Endothelial cell of umbilical vein (primary cell): Measurements from ENCODE around the gene SSUH2. TPM values are rescaled to one million over a fixed set of nuclear protein-coding genes. Genes with fewer than 3 reads are reported as not detected.

ENCODE experiments used
- BruUV-seq: library from RNA; stranded (reverse); fragments of 400-500 nt; replicated peaks from 2 replicates; lab custom pipeline; 2021; lab: Mats Ljungman, UMichigan
- CTCF ChIA-PET: fragments of 300-600, 350-600 bp; sonication (Branson Sonifier 250); formaldehyde crosslinking; loops from one replicate; lab custom pipeline; 2021; ENCODE audit warnings: antibody characterized with exemption, inconsistent platforms; lab: Charles Lee
- POLR2A ChIA-PET: fragments of 300-600, 350-600 bp; sonication (Branson Sonifier 250); formaldehyde crosslinking; loops from one replicate; lab custom pipeline; 2021; ENCODE audit warnings: antibody characterized with exemption, inconsistent platforms; lab: Charles Lee
- DNase-seq: peaks from one replicate; pipeline ENCODE4 v3.0.0-alpha.2; 2011; ENCODE audit warnings: low read depth, low spot score
- FAIRE-seq: peaks from 2 replicates; lab custom pipeline; 2011; peaks lifted over from hg19 to GRCh38; lab: Jason Lieb, UNC
- H2AFZ ChIP-seq: 2 replicates; pipeline ENCODE4 v1.6.0; 2012; ENCODE audit warnings: low read depth, low read length, control low read depth, inconsistent platforms
- H3K27ac ChIP-seq: 2 replicates; pipeline ENCODE4 v1.5.1; 2011; ENCODE audit warnings: low read depth, mild to moderate bottlenecking, control low read depth, low read length, moderate library complexity; ENCODE audit not compliant: insufficient read depth
- H3K27me3 ChIP-seq, 2 experiments: 2 replicates each; pipeline versions ENCODE4 v1.6.0 to v1.6.1; 2011; ENCODE audit warnings: low read length in 2 of 2, mixed read lengths in 1 of 2; ENCODE audit not compliant: control insufficient read depth in 2 of 2, insufficient read depth in 2 of 2
- H3K36me3 ChIP-seq, 2 experiments: 2 replicates in 1 of 2; 3 replicates in 1 of 2; pipeline ENCODE4 v1.5.1; 2011; ENCODE audit warnings: low read length in 2 of 2, mild to moderate bottlenecking in 1 of 2, moderate library complexity in 1 of 2; ENCODE audit not compliant: control insufficient read depth in 2 of 2, insufficient read depth in 2 of 2; ENCODE audit errors: extremely low read depth in 1 of 2
- H3K4me1 ChIP-seq: 3 replicates; pipeline ENCODE4 v1.5.1; 2011; ENCODE audit warnings: mild to moderate bottlenecking, low read length; ENCODE audit not compliant: control insufficient read depth, insufficient read depth; ENCODE audit errors: extremely low read depth
- H3K4me2 ChIP-seq: 2 replicates; pipeline ENCODE4 v1.6.1; 2011; ENCODE audit warnings: low read length, control low read depth, mixed read lengths; ENCODE audit not compliant: insufficient read depth
- H3K4me3 ChIP-seq, 3 experiments: fragments of 200-600 bp in 1 of 3; sonication (generic), shearing (Covaris generic) in 1 of 3; replicated peaks in 1 of 3; 2 replicates each; pipeline ENCODE4 v1.5.1; 2011 to 2016; ENCODE audit warnings: control low read depth in 3 of 3, low read length in 3 of 3, mild to moderate bottlenecking in 2 of 3, inconsistent platforms in 1 of 3, low read depth in 1 of 3, moderate library complexity in 1 of 3; ENCODE audit not compliant: insufficient read depth in 1 of 3
- H3K79me2 ChIP-seq: 2 replicates; pipeline ENCODE4 v1.6.0; 2012; ENCODE audit warnings: low read length, inconsistent platforms; ENCODE audit not compliant: control insufficient read depth, insufficient read depth
- H3K9ac ChIP-seq: replicated peaks from 2 replicates; pipeline ENCODE3; 2011; ENCODE audit warnings: low read length, control low read depth; ENCODE audit not compliant: insufficient read depth; ENCODE audit errors: extremely low read depth
- H3K9me1 ChIP-seq: replicated peaks from 3 replicates; pipeline ENCODE4 v1.6.0; 2011; ENCODE audit warnings: mild to moderate bottlenecking, low read length; ENCODE audit not compliant: control insufficient read depth, insufficient read depth; ENCODE audit errors: extremely low read depth
- H3K9me3 ChIP-seq: replicated peaks from 2 replicates; pipeline ENCODE4 v1.5.1; 2012; ENCODE audit warnings: low read length, inconsistent platforms; ENCODE audit not compliant: control insufficient read depth, insufficient read depth
- H4K20me1 ChIP-seq: replicated peaks from 2 replicates; pipeline ENCODE3; 2011; ENCODE audit warnings: mild to moderate bottlenecking, low read length; ENCODE audit not compliant: control insufficient read depth, insufficient read depth; ENCODE audit errors: extremely low read depth
- EZH2 ChIP-seq: IDR thresholded peaks from 2 replicates; pipeline ENCODE4 v1.6.1; 2012; ENCODE audit warnings: borderline replicate concordance, low read depth, mild to moderate bottlenecking, moderate library complexity, low read length, inconsistent platforms; ENCODE audit not compliant: severe bottlenecking
- FOS ChIP-seq: IDR thresholded peaks from 2 replicates; pipeline ENCODE4 v1.6.1; 2011; ENCODE audit warnings: mild to moderate bottlenecking, low read length, moderate library complexity, borderline replicate concordance; ENCODE audit not compliant: insufficient read depth
- GATA2 ChIP-seq: IDR thresholded peaks from 2 replicates; pipeline ENCODE4 v1.7.0; 2011; ENCODE audit warnings: low read depth, mild to moderate bottlenecking, moderate library complexity, mixed read lengths, low read length; ENCODE audit not compliant: insufficient read length, insufficient read depth
- JUN ChIP-seq: IDR thresholded peaks from 2 replicates; pipeline ENCODE4 v1.6.1; 2011; ENCODE audit warnings: borderline replicate concordance, low read depth; ENCODE audit not compliant: insufficient read length, insufficient read depth
- MYC ChIP-seq: IDR thresholded peaks from one replicate; pipeline ENCODE4 v1.6.1; 2011; ENCODE audit warnings: mild to moderate bottlenecking, low read depth, low read length
- POLR2A ChIP-seq: IDR thresholded peaks from 2 replicates; pipeline ENCODE4 v1.6.1; 2012; ENCODE audit warnings: low read depth, mild to moderate bottlenecking, control low read depth, low read length
- POLR2AphosphoS5 ChIP-seq: IDR thresholded peaks from 2 replicates; pipeline ENCODE4 v1.6.1; 2012; ENCODE audit warnings: low read depth, mild to moderate bottlenecking, control low read depth, low read length, moderate library complexity; ENCODE audit not compliant: insufficient read depth
- dilution Hi-C: fragments of 300-500 bp; cut with MboI; formaldehyde crosslinking; loops from one replicate; pipeline ENCODE4 v1.15.0; 2019; ENCODE audit warnings: low sequenced_read_pairs; ENCODE audit not compliant: extremely low pct_ligation_motif_present
- intact Hi-C: fragments of 100-400 bp; cut with micrococcal nuclease; formaldehyde crosslinking; loops from one replicate; pipeline ENCODE4 v1.10.0; 2022
- polyA plus RNA-seq, 4 experiments: library from polyadenylated mRNA; depleted of rRNA in 3 of 4; stranded (reverse) in 3 of 4; unstranded in 1 of 4; fragments of >200 nt; gene quantifications; 2 replicates each; pipeline versions ENCODE4 v1.2.1 to v1.2.3, GENCODE V29; 2011 to 2012; ENCODE audit warnings: missing spikeins in 1 of 4
- total RNA-seq: library from RNA; stranded (reverse); gene quantifications from 2 replicates; pipeline ENCODE4 v1.2.3, GENCODE V29; 2021
- TF ChIP-seq, protein P1 (sequence below), 2 donors: IDR thresholded peaks; 1 replicate in 1 of 2; 2 replicates in 1 of 2; pipeline ENCODE4 v1.5.1; 2011; ENCODE audit warnings: low read length in 2 of 2, mild to moderate bottlenecking in 2 of 2, moderate library complexity in 2 of 2, control low read depth in 1 of 2, inconsistent platforms in 1 of 2, low read depth in 1 of 2; ENCODE audit not compliant: insufficient read depth in 1 of 2; ENCODE audit errors: extremely low read depth in 1 of 2
- TF ChIP-seq, protein P2 (sequence below): IDR thresholded peaks from 2 replicates; pipeline ENCODE4 v1.6.1; 2011; ENCODE audit not compliant: insufficient read depth, insufficient read length

Gene SSUH2
- total and polyA plus RNA-seq, 2 donors (not counting 3 experiments of a cell fraction or from before 2014, with no cell fraction given): 0.44 TPM; not detected in 1

DNA sequence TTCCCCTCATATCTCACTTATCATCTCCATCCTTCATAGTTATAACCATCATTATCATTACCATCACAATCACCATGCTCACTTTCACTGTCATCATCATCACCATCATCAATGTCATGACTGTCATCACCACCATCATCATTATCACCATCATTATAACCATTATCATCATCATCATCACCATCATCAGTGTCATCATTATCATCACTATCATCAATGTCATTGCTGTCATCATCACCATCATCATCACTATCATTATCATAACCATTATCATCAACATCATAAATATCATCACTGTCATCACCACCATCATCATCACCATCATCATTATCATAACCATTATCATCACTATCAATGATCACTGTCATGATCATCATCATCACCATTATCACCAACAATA lies 44.1 kb downstream of the SSUH2 start:
- CTCF ChIA-PET: interaction anchor here (0.5 to 1.8 kb wide), 2 partner anchors 100 to 158 kb away, joined by 3 to 8 read pairs; no protein-coding TSS in a partner anchor

More for the DNA sequence above, 44.1 kb downstream of the SSUH2 start:
- Histone ChIP-seq H3K9me3 (no peaks in the 10 kb centered on the region), H2AFZ (no peak overlapping the region), H3K27ac (no peak overlapping the region), H3K9ac (no peak overlapping the region), H3K4me1 (no peaks in the 10 kb centered on the region), H3K4me2 (no peak overlapping the region), H3K9me1 (no peaks in the 10 kb centered on the region), H3K36me3 (no peaks in the 10 kb centered on the region), H3K4me3 (no peak overlapping the region), H4K20me1 (no peaks in the 10 kb centered on the region), H3K27me3 (no peaks in the 10 kb centered on the region), H3K79me2 (no peaks in the 10 kb centered on the region)
- intact Hi-C loops: no loop called here
- POLR2A ChIA-PET: no interaction called here
- TF ChIP-seq, protein P1, sequence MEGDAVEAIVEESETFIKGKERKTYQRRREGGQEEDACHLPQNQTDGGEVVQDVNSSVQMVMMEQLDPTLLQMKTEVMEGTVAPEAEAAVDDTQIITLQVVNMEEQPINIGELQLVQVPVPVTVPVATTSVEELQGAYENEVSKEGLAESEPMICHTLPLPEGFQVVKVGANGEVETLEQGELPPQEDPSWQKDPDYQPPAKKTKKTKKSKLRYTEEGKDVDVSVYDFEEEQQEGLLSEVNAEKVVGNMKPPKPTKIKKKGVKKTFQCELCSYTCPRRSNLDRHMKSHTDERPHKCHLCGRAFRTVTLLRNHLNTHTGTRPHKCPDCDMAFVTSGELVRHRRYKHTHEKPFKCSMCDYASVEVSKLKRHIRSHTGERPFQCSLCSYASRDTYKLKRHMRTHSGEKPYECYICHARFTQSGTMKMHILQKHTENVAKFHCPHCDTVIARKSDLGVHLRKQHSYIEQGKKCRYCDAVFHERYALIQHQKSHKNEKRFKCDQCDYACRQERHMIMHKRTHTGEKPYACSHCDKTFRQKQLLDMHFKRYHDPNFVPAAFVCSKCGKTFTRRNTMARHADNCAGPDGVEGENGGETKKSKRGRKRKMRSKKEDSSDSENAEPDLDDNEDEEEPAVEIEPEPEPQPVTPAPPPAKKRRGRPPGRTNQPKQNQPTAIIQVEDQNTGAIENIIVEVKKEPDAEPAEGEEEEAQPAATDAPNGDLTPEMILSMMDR (IDR thresholded peaks at IDR 0.05; ENCODE audit: extremely low read depth in 1 of 2, insufficient read depth in 1 of 2, low read depth in 1 of 2, low read length in 2 of 2): no peak
- TF ChIP-seq POLR2A (no peak), FOS (no peak), POLR2AphosphoS5 (no peak), EZH2 (no peak), JUN (no peak), MYC (no peak), GATA2 (no peak)
- TF ChIP-seq, protein P2, sequence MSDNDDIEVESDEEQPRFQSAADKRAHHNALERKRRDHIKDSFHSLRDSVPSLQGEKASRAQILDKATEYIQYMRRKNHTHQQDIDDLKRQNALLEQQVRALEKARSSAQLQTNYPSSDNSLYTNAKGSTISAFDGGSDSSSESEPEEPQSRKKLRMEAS: no peak
- no peak for FAIRE-seq
- dilution Hi-C loops: no loop called here
- no TSS peak for BruUV-seq
- DNase-seq: no peak
